Natural killer cell (primary cell): ENCODE measurements around the gene KCTD3. TPM values are rescaled to one million over a fixed set of nuclear protein-coding genes. Genes with fewer than 3 reads are reported as not detected.

Experiments used
- ATAC-seq, 3 donors: fragments of 150-1000 bp in 2 of 3; fragments of 200-7000 bp in 1 of 3; cut with Tn5 transposase; 1 replicate in 1 of 3; 2 replicates in 2 of 3; pipeline ENCODE4 v1.10.0; 2021; ENCODE audit warnings: mild to moderate bottlenecking in 2 of 3, moderate library complexity in 2 of 3
- DNase-seq, 2 donors: peaks; one replicate each; pipeline versions ENCODE4 v3.0.0 to v3.0.0-alpha.2; 2013 to 2021; ENCODE audit warnings: mixed read lengths in 1 of 2
- H3K27ac ChIP-seq: one replicate; pipeline ENCODE4 v1.5.1; 2013; ENCODE audit warnings: mild to moderate bottlenecking, low read length
- H3K27me3 ChIP-seq: one replicate; pipeline ENCODE4 v1.6.1; 2013; ENCODE audit warnings: low read length; ENCODE audit not compliant: control insufficient read depth, insufficient read depth
- H3K36me3 ChIP-seq: one replicate; pipeline ENCODE4 v1.6.1; 2013; ENCODE audit warnings: low read length; ENCODE audit not compliant: control insufficient read depth, insufficient read depth
- H3K4me1 ChIP-seq: one replicate; pipeline ENCODE4 v1.6.1; 2013; ENCODE audit warnings: low read length; ENCODE audit not compliant: control insufficient read depth, insufficient read depth
- H3K4me3 ChIP-seq: one replicate; pipeline ENCODE4 v1.5.1; 2013; ENCODE audit warnings: low read length
- H3K9me3 ChIP-seq: one replicate; pipeline ENCODE4 v1.6.1; 2013; ENCODE audit warnings: low read length; ENCODE audit not compliant: control insufficient read depth, insufficient read depth
- H3K27ac Mint-ChIP-seq, 2 donors: one replicate each; pipeline ENCODE4 v1.8.0; 2022; ENCODE audit warnings: mild to moderate bottlenecking in 2 of 2, mixed read lengths in 2 of 2, moderate library complexity in 1 of 2
- H3K27me3 Mint-ChIP-seq, 2 donors: one replicate each; pipeline ENCODE4 v1.8.0; 2022; ENCODE audit warnings: low read depth in 2 of 2, mixed read lengths in 2 of 2
- H3K36me3 Mint-ChIP-seq: one replicate; pipeline ENCODE4 v1.8.0; 2022; ENCODE audit warnings: mixed read lengths
- H3K4me1 Mint-ChIP-seq, 2 donors: one replicate each; pipeline ENCODE4 v1.8.0; 2022; ENCODE audit warnings: mixed read lengths in 2 of 2
- H3K4me3 Mint-ChIP-seq: one replicate; pipeline ENCODE4 v1.8.0; 2022; ENCODE audit warnings: mild to moderate bottlenecking, moderate library complexity, mixed read lengths
- H3K9me3 Mint-ChIP-seq, 2 donors: one replicate each; pipeline ENCODE4 v1.8.0; 2022; ENCODE audit warnings: mixed read lengths in 2 of 2
- WGBS: methylation state at CpG from one replicate; pipeline ENCODE4 v1.1.7; 2013; ENCODE audit warnings: missing lambda C conversion rate; ENCODE audit not compliant: insufficient coverage; 5-methylcytosine and 5-hydroxymethylcytosine counted together
- intact Hi-C: fragments of 100-400 bp; cut with micrococcal nuclease; formaldehyde crosslinking; loops from one replicate; pipeline ENCODE4 v1.14.2; 2022
- total RNA-seq, 4 donors: library from RNA; stranded (reverse); fragments of 120-200 nt in 1 of 4; gene quantifications; one replicate each; pipeline versions ENCODE4 v1.2.3 to v1.2.4, GENCODE V29; 2013 to 2022
- TF ChIP-seq, protein P1 (sequence below): fragments of 200-600 bp; IDR thresholded peaks from one replicate; pipeline ENCODE4 v1.8.0; 2022; ENCODE audit warnings: antibody characterized with exemption

Gene KCTD3
- total RNA-seq, 3 donors from 2014 or later (not counting 1 experiment from before 2014, with no cell fraction given) = 2.1 to 4.5 (median 3.1) TPM

DNA sequence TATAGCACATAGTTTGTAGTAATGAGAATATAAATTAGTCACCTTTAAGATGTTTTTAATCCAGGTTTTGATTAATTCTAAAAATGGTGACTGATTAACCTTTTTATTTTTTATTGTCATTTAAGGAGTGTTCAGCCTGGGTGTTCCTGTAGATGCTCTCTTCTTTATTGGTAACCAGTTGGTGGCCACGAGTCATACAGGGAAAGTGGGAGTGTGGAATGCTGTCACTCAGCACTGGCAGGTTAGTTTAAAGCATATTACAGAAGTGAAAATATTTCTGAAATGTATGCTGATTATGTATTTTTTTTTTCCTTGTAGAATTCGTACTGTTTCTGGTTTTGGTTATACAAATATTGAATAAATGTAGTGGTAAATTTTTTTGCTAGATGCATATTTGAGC lies 28.1 kb downstream of the KCTD3 start:
- H3K4me3 ChIP-seq = no peak overlapping the region
- intact Hi-C loops = no loop called here
- H3K4me1 Mint-ChIP-seq = no peaks in the 10 kb centered on the region
- H3K27ac ChIP-seq = no peak overlapping the region
- no peaks in the 10 kb centered on the region for H3K9me3 ChIP-seq
- no peaks in the 10 kb centered on the region for H3K27me3 Mint-ChIP-seq
- peaks cover 9% of the 10 kb centered on the region for H3K36me3 Mint-ChIP-seq
- no peaks in the 10 kb centered on the region for H3K36me3 ChIP-seq
- ATAC-seq = no peak
- DNase-seq = no peak
- no peaks in the 10 kb centered on the region for H3K27me3 ChIP-seq
- no peaks in the 10 kb centered on the region for H3K4me1 ChIP-seq
- no peak overlapping the region for H3K27ac Mint-ChIP-seq
- no peak overlapping the region for H3K4me3 Mint-ChIP-seq
- TF ChIP-seq, protein P1, sequence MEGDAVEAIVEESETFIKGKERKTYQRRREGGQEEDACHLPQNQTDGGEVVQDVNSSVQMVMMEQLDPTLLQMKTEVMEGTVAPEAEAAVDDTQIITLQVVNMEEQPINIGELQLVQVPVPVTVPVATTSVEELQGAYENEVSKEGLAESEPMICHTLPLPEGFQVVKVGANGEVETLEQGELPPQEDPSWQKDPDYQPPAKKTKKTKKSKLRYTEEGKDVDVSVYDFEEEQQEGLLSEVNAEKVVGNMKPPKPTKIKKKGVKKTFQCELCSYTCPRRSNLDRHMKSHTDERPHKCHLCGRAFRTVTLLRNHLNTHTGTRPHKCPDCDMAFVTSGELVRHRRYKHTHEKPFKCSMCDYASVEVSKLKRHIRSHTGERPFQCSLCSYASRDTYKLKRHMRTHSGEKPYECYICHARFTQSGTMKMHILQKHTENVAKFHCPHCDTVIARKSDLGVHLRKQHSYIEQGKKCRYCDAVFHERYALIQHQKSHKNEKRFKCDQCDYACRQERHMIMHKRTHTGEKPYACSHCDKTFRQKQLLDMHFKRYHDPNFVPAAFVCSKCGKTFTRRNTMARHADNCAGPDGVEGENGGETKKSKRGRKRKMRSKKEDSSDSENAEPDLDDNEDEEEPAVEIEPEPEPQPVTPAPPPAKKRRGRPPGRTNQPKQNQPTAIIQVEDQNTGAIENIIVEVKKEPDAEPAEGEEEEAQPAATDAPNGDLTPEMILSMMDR = no peak
- H3K9me3 Mint-ChIP-seq = peaks cover 3 to 13% of the 10 kb centered on the region in 2 donors
- 78% methylated on average over 2 of the region's 2 CpGs for WGBS

DNA sequence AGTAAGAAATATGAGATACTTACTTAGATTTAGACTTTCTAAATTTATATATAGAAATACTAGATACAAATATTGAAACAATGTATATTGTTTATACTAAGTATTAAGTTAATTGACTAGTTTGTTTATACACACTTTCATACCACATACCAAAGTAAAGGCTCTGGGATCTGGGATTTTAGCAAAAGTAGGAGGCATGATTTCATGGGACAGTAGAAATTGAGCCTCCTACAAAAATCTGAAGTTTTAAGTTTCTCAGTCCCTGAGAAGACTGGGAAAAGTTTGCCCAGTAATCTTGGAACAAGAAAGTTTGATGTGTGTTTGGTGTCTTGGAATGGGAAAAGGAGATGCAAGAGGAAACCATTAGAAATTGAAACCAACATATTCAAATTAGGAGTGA lies 30.9 kb downstream of the KCTD3 start:
- Histone ChIP-seq H3K4me3 (no peak overlapping the region), H3K4me1 (no peaks in the 10 kb centered on the region), H3K27me3 (no peaks in the 10 kb centered on the region), H3K9me3 (no peaks in the 10 kb centered on the region), H3K36me3 (no peaks in the 10 kb centered on the region), H3K27ac (no peak overlapping the region)
- H3K4me1 Mint-ChIP-seq = no peaks in the 10 kb centered on the region
- peaks cover 9% of the 10 kb centered on the region for H3K36me3 Mint-ChIP-seq
- peaks cover 3 to 11% of the 10 kb centered on the region in 2 donors for H3K9me3 Mint-ChIP-seq
- intact Hi-C loops = no loop called here
- DNase-seq (no peak), ATAC-seq (no peak)
- TF ChIP-seq, protein P1 = no peak
- H3K27me3 Mint-ChIP-seq = no peaks in the 10 kb centered on the region
- no peak overlapping the region for H3K4me3 Mint-ChIP-seq
- no peak overlapping the region for H3K27ac Mint-ChIP-seq

DNA sequence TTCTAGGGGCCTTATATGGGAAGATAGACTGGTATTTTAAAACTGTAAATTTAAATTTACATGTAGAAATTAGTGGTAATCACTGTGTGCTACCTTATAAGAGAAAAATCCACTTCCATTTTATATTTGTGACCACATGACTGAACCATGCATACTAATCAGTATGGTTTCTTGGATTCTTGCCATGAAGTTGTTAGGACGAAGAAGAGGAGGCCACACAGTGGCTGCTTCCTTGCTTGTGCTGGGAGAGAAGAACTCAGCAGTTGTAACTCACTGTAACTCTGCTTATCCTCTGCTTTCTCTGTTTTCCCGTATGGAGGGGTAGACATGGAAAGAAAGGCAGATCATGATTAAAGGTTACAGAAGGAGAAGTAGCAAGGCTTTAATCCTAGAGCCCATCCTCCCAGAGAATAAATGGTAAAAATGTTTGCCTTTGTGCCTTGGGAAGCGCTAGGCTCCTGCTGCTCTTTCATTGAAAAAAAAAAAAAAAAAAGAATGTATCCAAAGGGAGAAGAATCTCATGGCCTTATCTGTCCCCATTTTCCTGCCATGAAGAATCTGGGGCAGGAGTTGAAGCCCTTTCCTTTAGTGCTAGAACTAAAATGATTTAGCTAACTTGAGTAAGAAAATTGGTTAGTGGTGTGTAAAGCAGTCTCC lies 32.4 kb downstream of the KCTD3 start:
- Histone ChIP-seq H3K27ac (no peak overlapping the region), H3K4me3 (no peak overlapping the region), H3K4me1 (no peaks in the 10 kb centered on the region), H3K36me3 (no peaks in the 10 kb centered on the region), H3K27me3 (no peaks in the 10 kb centered on the region), H3K9me3 (no peaks in the 10 kb centered on the region)
- Mint-ChIP-seq H3K9me3 (peaks cover 3 to 11% of the 10 kb centered on the region in 2 donors), H3K4me1 (no peaks in the 10 kb centered on the region), H3K27me3 (no peaks in the 10 kb centered on the region), H3K27ac (no peak overlapping the region), H3K4me3 (no peak overlapping the region), H3K36me3 (peaks cover 9% of the 10 kb centered on the region)
- DNase-seq (no peak), ATAC-seq (no peak)
- TF ChIP-seq, protein P1 = no peak
- 89% methylated on average over 3 of the region's 3 CpGs for WGBS
- intact Hi-C loops = no loop called here

DNA sequence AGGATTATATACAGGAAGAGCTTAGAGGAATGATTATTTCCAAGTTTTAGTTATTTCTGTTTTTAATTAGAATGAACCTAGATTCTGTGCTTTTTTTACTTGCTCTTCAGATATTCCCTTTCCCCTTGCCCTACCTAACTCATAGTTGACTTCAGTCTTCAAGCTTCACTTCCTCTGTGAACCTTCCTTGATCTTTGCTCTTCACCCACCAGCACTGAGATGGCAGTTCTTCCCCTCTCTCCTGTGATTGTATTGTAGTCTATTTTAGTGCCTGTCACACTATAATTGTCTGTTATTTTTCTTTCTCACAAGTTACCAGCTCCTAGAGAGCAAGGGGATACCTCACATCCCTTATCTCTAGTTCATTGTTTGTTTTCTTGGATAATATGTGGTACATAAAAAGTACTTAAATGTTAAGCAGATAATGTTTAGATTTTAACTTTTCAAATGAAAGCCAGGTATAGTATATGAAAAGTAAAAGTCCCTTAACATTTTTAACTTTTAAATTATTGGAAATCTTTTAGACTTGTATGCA lies 33.2 kb downstream of the KCTD3 start:
- no peak overlapping the region for H3K27ac ChIP-seq
- Mint-ChIP-seq H3K4me3 (no peak overlapping the region), H3K9me3 (peaks cover 3 to 11% of the 10 kb centered on the region in 2 donors), H3K36me3 (peaks cover 9% of the 10 kb centered on the region), H3K27ac (no peak overlapping the region), H3K4me1 (no peaks in the 10 kb centered on the region), H3K27me3 (no peaks in the 10 kb centered on the region)
- intact Hi-C loops = no loop called here
- H3K36me3 ChIP-seq = no peaks in the 10 kb centered on the region
- H3K4me3 ChIP-seq = no peak overlapping the region
- H3K9me3 ChIP-seq = no peaks in the 10 kb centered on the region
- TF ChIP-seq, protein P1 = no peak
- H3K4me1 ChIP-seq = no peaks in the 10 kb centered on the region
- no peak for ATAC-seq
- no peak for DNase-seq
- H3K27me3 ChIP-seq = no peaks in the 10 kb centered on the region
